ENCODE results near the gene RPS6KC1.
"Not testable (repeated sequence)": the region's sequence is repeated elsewhere in the genome, so short reads cannot be mapped to it uniquely, and the experiment has no call there.

Gene RPS6KC1

DNA sequence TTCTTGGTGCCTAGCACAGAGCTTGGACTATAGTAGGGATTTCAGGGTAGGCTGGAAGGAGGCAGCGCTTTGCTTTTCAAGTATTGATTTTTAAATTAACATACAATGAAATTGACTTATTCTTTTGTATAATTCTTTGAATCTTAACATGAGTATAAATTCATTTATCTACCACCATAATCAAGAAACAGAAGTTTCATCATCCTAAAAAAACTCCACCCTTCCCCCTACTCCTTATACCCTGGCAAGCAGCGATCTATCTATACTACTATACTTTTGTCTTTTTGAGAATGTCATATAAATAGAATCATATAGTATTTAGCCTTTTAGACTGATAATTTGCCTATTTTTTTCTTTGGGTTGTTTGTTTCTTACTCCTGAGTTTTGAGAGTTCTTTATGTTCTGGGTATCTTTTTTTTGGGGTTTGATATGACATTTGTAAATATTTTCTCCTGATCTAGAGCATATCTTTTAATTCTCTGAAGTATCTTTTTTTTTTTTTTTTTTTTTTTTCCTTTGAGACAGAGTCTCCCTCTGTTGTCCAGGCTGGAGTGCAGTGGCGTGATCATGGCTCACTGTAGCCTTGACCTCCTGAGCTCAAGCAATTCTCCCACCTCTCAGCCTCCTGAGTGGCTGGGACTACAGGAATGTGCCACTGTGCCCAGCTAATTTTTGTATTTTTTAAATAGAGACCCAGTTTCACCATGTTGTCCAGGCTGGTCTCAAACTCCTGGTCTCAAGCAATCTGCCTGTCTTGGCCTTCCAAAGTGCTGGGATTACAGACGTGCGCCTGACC lies 6.4 kb downstream of the RPS6KC1 start:
- no peak for DNase-seq

DNA sequence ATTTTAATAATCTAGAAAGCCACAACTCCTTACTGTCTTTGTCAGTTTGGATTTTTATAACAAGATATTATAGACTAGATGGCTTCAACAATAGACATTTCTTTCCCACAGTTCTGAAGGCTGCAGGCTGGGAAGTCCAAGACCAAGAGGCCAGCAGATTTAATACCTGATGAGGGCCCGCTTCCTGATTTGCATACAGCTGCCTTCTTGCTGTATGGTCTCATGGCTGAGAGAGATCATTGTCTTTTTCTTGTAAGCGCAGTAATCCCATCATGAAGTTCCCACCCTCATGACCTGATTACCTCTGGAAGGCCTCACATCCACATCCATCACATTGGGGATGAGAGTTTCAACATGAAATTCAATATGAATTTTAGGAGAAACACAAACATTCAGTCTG lies 9.8 kb downstream of the RPS6KC1 start:
- no peak for DNase-seq

GRCh38 chr1:213061263-213061662 lies 10.2 kb downstream of the RPS6KC1 start:
- no peak for DNase-seq

DNA sequence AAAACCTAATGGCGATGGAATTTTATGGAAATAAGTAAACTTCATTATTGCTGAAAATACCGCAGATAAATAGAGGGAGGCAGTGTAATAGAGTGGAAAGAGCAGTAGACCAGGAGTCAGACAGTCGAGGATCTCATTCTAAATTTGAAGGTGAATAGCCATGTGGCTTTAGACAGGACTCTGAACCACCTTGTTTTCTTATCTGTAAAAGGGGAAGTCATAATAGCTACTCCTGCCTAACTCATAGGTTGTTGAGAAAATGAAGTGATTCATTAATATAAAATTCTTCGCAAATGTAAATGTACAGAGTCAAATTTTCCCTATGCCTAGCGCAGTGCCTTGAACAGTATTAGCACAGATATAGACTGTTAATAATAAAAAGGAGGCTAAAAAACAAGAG lies 14.8 kb downstream of the RPS6KC1 start:
- no peak for DNase-seq

GRCh38 chr1:213066363-213066762 lies 15.3 kb downstream of the RPS6KC1 start:
- DNase-seq = no peak

GRCh38 chr1:213067352-213067751 lies 16.3 kb downstream of the RPS6KC1 start:
- no peak for DNase-seq

- DNase-seq = peak; percentile 22 to 69
Measured at GRCh38 chr1:213070406-213070805, 19.4 kb downstream of the RPS6KC1 start.

DNA sequence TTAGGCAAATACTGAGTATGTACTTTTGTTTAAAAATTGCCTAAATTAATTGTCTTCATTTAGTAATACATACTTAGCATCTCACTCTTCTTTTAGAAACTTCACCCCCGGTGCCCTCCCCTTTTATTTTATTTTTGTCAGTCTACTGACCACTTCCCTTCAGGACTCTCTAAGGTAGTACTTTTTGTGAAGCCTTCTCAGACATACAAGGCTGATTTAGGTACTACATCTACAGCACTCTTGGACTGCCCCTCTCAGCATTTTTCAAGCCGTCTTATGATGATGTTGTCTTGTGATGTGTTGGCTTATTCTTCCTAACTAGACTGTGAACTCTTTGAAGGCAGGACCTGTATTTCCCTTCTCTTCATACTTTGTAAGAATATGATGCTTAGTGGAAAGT lies 24.7 kb downstream of the RPS6KC1 start:
- DNase-seq = no peak

GRCh38 chr1:213082420-213083111 lies 31.5 kb downstream of the RPS6KC1 start:
- DNase-seq = no peak

GRCh38 chr1:213083112-213083445 lies 32.0 kb downstream of the RPS6KC1 start:
- DNase-seq = no peak

DNA sequence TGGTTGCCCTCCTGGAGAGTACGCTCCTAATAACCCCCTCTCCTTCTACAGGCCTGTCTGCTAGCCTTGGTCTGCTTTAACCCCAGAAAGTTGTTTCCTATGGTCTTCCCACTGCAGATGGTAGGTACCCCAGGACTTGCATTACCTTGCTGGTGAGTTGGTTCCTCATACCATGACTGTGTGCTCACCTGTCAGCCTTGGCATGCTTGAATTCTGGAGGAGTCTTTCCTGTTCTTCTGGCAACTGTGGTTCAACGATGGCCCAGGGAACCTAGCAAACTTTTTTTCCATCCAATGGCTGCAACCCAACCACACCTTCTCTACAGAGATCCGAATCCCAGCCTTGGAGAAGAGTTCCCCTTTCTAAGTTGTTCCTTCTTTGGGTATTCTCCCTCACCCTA lies 36.9 kb downstream of the RPS6KC1 start:
- DNase-seq = no peak

GRCh38 chr1:213089924-213090677 lies 39.1 kb downstream of the RPS6KC1 start:
- DNase-seq = no peak

GRCh38 chr1:213094446-213094845 lies 43.4 kb downstream of the RPS6KC1 start:
- no peak for DNase-seq

- DNase-seq = no peak
Measured at GRCh38 chr1:213095467-213095866, 44.4 kb downstream of the RPS6KC1 start.

- no peak for DNase-seq
Measured at GRCh38 chr1:213099682-213100399, 48.8 kb downstream of the RPS6KC1 start.

DNA sequence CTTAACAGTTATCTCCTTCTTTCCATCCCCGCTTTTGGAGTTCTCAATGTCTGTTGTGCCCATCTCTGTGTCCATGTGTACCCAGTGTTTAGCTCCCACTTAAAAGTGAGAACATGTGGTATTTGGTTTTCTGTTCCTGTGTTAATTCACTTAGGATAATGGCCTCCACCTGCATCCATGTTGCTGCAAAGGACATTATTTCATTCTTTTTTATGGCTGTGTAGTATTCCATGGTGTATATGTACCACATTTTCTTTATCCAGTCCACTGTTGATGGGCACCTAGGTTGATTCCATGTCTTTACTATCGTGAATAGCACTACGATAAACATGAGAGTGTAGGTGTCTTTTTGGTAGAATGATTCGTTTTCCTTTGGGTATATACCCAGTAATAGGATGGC lies 49.5 kb downstream of the RPS6KC1 start:
- DNase-seq = not testable (repeated sequence)

DNA sequence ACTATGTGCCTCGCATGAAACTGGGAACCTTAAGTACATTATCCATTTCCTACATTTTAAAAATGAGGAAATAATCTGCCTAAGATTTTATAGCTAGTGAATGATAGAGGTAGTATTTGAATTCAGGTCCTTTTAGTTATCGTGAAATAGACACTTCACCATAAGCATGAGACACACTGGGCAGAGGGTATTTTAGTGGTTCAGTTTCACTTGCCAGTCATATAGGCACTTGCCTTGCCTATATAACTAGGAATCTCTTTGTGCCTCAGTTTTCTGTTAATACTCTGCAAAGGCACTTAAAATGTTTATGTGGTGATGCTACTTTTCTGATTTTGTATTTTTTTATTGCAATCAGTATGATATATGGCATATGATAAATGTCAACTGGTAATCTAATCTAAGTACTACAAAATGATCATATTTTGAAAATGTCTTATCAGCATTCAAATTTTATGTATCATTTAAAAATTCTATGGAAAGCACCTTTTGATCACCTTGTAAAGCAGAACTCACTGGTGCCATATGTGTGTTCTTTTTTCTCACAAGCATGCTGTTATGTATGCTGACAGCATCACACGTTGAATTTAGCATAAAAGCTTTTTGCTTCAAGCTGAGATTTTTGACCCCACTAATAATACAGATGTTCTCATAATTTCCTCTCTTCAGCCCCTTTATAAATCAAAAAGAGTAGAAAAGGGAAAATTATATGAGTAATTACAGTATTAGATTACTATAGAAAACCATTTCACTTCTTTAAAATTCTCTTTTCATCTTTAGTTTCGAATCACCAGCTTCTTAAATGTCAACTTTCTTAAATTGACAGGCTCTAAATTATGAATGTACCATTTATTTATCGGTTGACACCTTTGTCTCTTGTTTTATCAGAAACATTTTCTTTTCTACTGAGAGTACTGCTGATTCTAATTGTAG lies 52.6 kb downstream of the RPS6KC1 start:
- no peak for DNase-seq

GRCh38 chr1:213104604-213105003 lies 53.6 kb downstream of the RPS6KC1 start:
- no peak for DNase-seq

GRCh38 chr1:213106298-213106697 lies 55.3 kb downstream of the RPS6KC1 start:
- no peak for DNase-seq

GRCh38 chr1:213107613-213108012 lies 56.6 kb downstream of the RPS6KC1 start:
- no peak for DNase-seq

GRCh38 chr1:213110349-213111300 lies 59.6 kb downstream of the RPS6KC1 start:
- no peak for DNase-seq

Data from NCI-H446 (cell line).